Vagina (tissue), 2 donors: Measurements from ENCODE around the gene CREB3L2.

Experiments
- CTCF ChIP-seq, 3 experiments: fragments of 450-650 bp in 2 of 3; fragments of 200-600 bp in 1 of 3; sonication (generic) in 1 of 3; IDR thresholded peaks; one replicate each; pipeline ENCODE4 v1.5.1; 2017 to 2019; ENCODE audit warnings: antibody characterized with exemption in 3 of 3, mild to moderate bottlenecking in 2 of 3, moderate library complexity in 2 of 3
- POLR2A ChIP-seq, 2 donors: fragments of 450-650 bp; IDR thresholded peaks; one replicate each; pipeline ENCODE4 v1.6.1; 2017; ENCODE audit warnings: antibody characterized with exemption in 2 of 2, mild to moderate bottlenecking in 2 of 2, moderate library complexity in 2 of 2
- POLR2AphosphoS5 ChIP-seq, 2 donors: sonication (generic); formaldehyde crosslinking; IDR thresholded peaks; one replicate each; pipeline ENCODE4 v1.9.0; 2017; ENCODE audit warnings: antibody characterized with exemption in 2 of 2, mild to moderate bottlenecking in 2 of 2, low read depth in 1 of 2; ENCODE audit not compliant: insufficient read depth in 1 of 2

GRCh38 chr7:138044897-138045296, 43.0 kb upstream of the CREB3L2 start:
- TF ChIP-seq CTCF (IDR thresholded peaks at IDR 0.05) (no peak), POLR2AphosphoS5 (IDR thresholded peaks at IDR 0.05; ENCODE audit: insufficient read depth in 1 of 2, low read depth in 1 of 2) (no peak), POLR2A (IDR thresholded peaks at IDR 0.05) (no peak)
